ENCODE measurements around the gene FER1L5. TPM values are rescaled to one million over a fixed set of nuclear protein-coding genes. Genes with fewer than 3 reads are reported as not detected.

Gene FER1L5
- total RNA-seq, 1 experiment from 2014 or later, result 0.09 TPM

DNA sequence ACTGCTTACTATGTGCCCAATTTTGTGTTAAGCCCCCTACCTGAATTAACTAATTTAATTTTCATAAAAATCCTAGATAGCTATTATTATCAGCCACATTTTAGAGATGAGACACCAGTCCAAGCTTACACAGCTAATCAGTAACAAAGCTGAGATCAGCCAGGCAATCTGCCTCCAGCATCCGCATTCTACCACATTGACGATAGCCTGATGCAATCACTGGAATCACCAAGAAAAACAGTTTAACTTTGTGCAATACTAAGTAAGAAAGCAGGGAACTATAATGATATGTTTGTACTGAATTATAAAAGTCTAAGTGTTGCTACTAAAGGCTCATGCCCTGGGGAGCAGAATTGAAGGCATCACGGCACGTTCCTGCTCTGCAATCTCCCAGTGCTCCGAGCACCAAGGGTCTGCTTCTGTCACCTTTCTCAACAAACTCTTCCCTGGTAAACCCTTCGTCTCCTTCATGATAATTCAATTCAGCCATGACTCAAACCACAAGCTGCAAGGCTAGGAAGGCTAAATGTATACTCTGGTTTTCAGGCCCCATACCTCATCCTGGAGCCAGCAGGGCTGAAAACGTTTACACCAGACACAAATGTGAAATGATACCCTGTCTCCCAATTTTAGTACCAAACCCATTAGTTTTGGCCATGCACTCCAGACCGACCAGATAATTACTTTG, 23.8 kb upstream of the FER1L5 start:
- Histone ChIP-seq H3K9me3 (ENCODE audit: insufficient read depth, low read depth) (no peaks in the 10 kb centered on the region), H3F3A (ENCODE audit: insufficient read depth, low read depth) (peaks cover 4% of the 10 kb centered on the region; the same call in 1 of the 2 replicates), H2AFZ (no peak overlapping the region), H3K4me3 (no peak overlapping the region), H3K36me3 (ENCODE audit: low read depth) (peaks cover 46% of the 10 kb centered on the region; the same call in 1 of the 2 replicates), H3K4me1 (replicated peaks; ENCODE audit: insufficient read depth) (no peaks in the 10 kb centered on the region), H3K9me2 (ENCODE audit: insufficient read depth) (no peaks in the 10 kb centered on the region), H3K79me2 (ENCODE audit: low read depth) (0 out of 2 replicates have a peak, but pooled peaks cover 6% of the 10 kb centered on the region), H3K4me2 (no peak overlapping the region), H4K20me1 (ENCODE audit: insufficient read depth) (peaks cover 12% of the 10 kb centered on the region), H3K27me3 (ENCODE audit: insufficient read depth, low read depth) (no peaks in the 10 kb centered on the region), H3K27ac (no peak overlapping the region)
- intact Hi-C loops (cut with micrococcal nuclease; ENCODE audit: unreplicated experiment), result loop anchor here (5.0 kb wide), 1 partner anchor 184 kb away; no protein-coding TSS in a partner anchor
- CTCF ChIA-PET, result interaction anchor here (0.6 kb wide), 1 partner anchor 19 kb away, joined by 3 read pairs; the partner anchor contains the start of gene KANSL3
- no TSS peak for BruUV-seq (replicated peaks)
- TF ChIP-seq, protein P1, sequence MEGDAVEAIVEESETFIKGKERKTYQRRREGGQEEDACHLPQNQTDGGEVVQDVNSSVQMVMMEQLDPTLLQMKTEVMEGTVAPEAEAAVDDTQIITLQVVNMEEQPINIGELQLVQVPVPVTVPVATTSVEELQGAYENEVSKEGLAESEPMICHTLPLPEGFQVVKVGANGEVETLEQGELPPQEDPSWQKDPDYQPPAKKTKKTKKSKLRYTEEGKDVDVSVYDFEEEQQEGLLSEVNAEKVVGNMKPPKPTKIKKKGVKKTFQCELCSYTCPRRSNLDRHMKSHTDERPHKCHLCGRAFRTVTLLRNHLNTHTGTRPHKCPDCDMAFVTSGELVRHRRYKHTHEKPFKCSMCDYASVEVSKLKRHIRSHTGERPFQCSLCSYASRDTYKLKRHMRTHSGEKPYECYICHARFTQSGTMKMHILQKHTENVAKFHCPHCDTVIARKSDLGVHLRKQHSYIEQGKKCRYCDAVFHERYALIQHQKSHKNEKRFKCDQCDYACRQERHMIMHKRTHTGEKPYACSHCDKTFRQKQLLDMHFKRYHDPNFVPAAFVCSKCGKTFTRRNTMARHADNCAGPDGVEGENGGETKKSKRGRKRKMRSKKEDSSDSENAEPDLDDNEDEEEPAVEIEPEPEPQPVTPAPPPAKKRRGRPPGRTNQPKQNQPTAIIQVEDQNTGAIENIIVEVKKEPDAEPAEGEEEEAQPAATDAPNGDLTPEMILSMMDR (conservative IDR thresholded peaks at IDR 0.05), result no peak
- no peak for TF ChIP-seq EZH2 (IDR thresholded peaks at IDR 0.05; ENCODE audit: low read depth)
- POLR2A ChIA-PET (ENCODE audit: unreplicated experiment), result interaction anchor here (0.6 kb wide), 1 partner anchor 267 kb away, joined by 3 read pairs; no protein-coding TSS in a partner anchor
- no peak for DNase-seq

DNA sequence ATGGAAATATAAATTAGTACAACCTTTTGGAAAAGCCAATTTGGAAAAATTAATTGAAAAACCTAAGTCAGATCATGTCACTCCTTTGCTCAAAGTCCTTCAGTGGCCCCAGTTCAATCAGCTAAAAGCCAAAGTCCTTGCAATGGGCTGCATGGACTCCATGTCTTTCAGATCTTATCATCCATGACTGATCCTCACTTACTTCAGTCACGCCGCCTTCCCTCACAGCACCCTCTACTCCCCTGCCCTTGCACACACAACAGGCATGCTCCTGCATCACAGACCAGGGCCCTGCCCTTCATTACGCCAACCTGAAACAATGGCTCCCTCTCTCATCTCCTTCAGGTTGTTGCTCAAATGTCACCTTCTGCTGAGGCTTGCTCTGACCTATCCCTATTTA, 20.0 kb upstream of the FER1L5 start:
- peaks cover 53% of the 10 kb centered on the region for H3K36me3 ChIP-seq (ENCODE audit: low read depth)
- no peaks in the 10 kb centered on the region for H3K27me3 ChIP-seq (ENCODE audit: insufficient read depth, low read depth)
- H3F3A ChIP-seq (ENCODE audit: insufficient read depth, low read depth), result peaks cover 13% of the 10 kb centered on the region; the same call in 1 of the 2 replicates
- DNase-seq, result no peak
- ChIA-PET POLR2A (ENCODE audit: unreplicated experiment) (no interaction called here), CTCF (no interaction called here)
- BruUV-seq (replicated peaks), result no TSS peak
- no peaks in the 10 kb centered on the region for H3K9me3 ChIP-seq (ENCODE audit: insufficient read depth, low read depth)
- peaks cover 17% of the 10 kb centered on the region; the same call in 1 of the 2 replicates for H3K79me2 ChIP-seq (ENCODE audit: low read depth)
- peaks cover 4% of the 10 kb centered on the region; the same call in 1 of the 2 replicates for H4K20me1 ChIP-seq (ENCODE audit: insufficient read depth)
- TF ChIP-seq, protein P1 (conservative IDR thresholded peaks at IDR 0.05), result no peak
- no peak for TF ChIP-seq EZH2 (IDR thresholded peaks at IDR 0.05; ENCODE audit: low read depth)
- no peak overlapping the region for H3K27ac ChIP-seq
- intact Hi-C loops (cut with micrococcal nuclease; ENCODE audit: unreplicated experiment), result no loop called here
- H3K4me3 ChIP-seq, result no peak overlapping the region
- H2AFZ ChIP-seq, result no peak overlapping the region
- no peaks in the 10 kb centered on the region for H3K4me1 ChIP-seq (replicated peaks; ENCODE audit: insufficient read depth)
- H3K9me2 ChIP-seq (ENCODE audit: insufficient read depth), result no peaks in the 10 kb centered on the region
- no peak overlapping the region for H3K4me2 ChIP-seq

- Histone ChIP-seq H3K4me2 (no peak overlapping the region), H3K79me2 (ENCODE audit: low read depth) (peaks cover 17% of the 10 kb centered on the region; the same call in 1 of the 2 replicates), H3K4me3 (no peak overlapping the region), H3K4me1 (replicated peaks; ENCODE audit: insufficient read depth) (no peaks in the 10 kb centered on the region), H3K9me3 (ENCODE audit: insufficient read depth, low read depth) (no peaks in the 10 kb centered on the region), H3K27ac (no peak overlapping the region), H3K9me2 (ENCODE audit: insufficient read depth) (no peaks in the 10 kb centered on the region), H3K36me3 (ENCODE audit: low read depth) (peaks cover 59% of the 10 kb centered on the region), H3K27me3 (ENCODE audit: insufficient read depth, low read depth) (no peaks in the 10 kb centered on the region), H3F3A (ENCODE audit: insufficient read depth, low read depth) (peaks cover 13% of the 10 kb centered on the region; the same call in 1 of the 2 replicates), H4K20me1 (ENCODE audit: insufficient read depth) (peaks cover 5% of the 10 kb centered on the region; the same call in 1 of the 2 replicates), H2AFZ (no peak overlapping the region)
- TF ChIP-seq, protein P1 (conservative IDR thresholded peaks at IDR 0.05), result no peak
- no peak for TF ChIP-seq EZH2 (IDR thresholded peaks at IDR 0.05; ENCODE audit: low read depth)
- ChIA-PET CTCF (no interaction called here), POLR2A (ENCODE audit: unreplicated experiment) (no interaction called here)
- no peak for DNase-seq
- BruUV-seq (replicated peaks), result no TSS peak
- intact Hi-C loops (cut with micrococcal nuclease; ENCODE audit: unreplicated experiment), result no loop called here
Measured at GRCh38 chr2:96623116-96623515, 19.4 kb upstream of the FER1L5 start.

Measured in PC-9 (cell line).